Esophagus muscularis mucosa (tissue), 4 donors: Measurements from ENCODE around the gene RCAN1. TPM values are rescaled to one million over a fixed set of nuclear protein-coding genes. Genes with fewer than 3 reads are reported as not detected.

ENCODE experiments used
- DNase-seq: peaks from one replicate; pipeline ENCODE4 v3.0.0-alpha.2; 2017; ENCODE audit errors: extremely low spot score
- H3K27ac ChIP-seq, 4 donors: fragments of 200-600 bp; sonication (generic); replicated peaks in 1 of 4; 1 replicate in 3 of 4; 2 replicates in 1 of 4; pipeline ENCODE4 v1.5.1; 2016 to 2019; ENCODE audit warnings: mild to moderate bottlenecking in 1 of 4
- H3K27me3 ChIP-seq, 4 donors: fragments of 200-600 bp; sonication (generic); one replicate each; pipeline versions ENCODE4 v1.5.1 to v1.6.0; 2016 to 2019
- H3K36me3 ChIP-seq, 4 donors: fragments of 200-600 bp; sonication (generic); one replicate each; pipeline ENCODE4 v1.5.1; 2016 to 2019
- H3K4me1 ChIP-seq, 4 donors: fragments of 200-600 bp; sonication (generic); one replicate each; pipeline ENCODE4 v1.5.1; 2016 to 2019
- H3K4me3 ChIP-seq, 4 donors: fragments of 200-600 bp; sonication (generic); 1 replicate in 2 of 4; 2 replicates in 2 of 4; pipeline ENCODE4 v1.5.1; 2016 to 2019; ENCODE audit warnings: mild to moderate bottlenecking in 4 of 4, moderate library complexity in 1 of 4
- H3K9me3 ChIP-seq, 4 donors: fragments of 200-600 bp; sonication (generic); 1 replicate in 3 of 4; 2 replicates in 1 of 4; pipeline ENCODE4 v1.5.1; 2016 to 2019
- EP300 ChIP-seq: sonication (generic); formaldehyde crosslinking; IDR thresholded peaks from one replicate; pipeline ENCODE4 v1.6.1; 2017; ENCODE audit warnings: antibody characterized with exemption
- POLR2A ChIP-seq: fragments of 450-650 bp; IDR thresholded peaks from one replicate; pipeline ENCODE4 v1.6.1; 2017; ENCODE audit warnings: antibody characterized with exemption, moderate library complexity, mild to moderate bottlenecking, low read depth
- POLR2AphosphoS5 ChIP-seq, 2 donors: sonication (generic); formaldehyde crosslinking; IDR thresholded peaks; one replicate each; pipeline ENCODE4 v1.6.1; 2017; ENCODE audit warnings: antibody characterized with exemption in 2 of 2
- WGBS: methylation state at CpG from one replicate; pipeline ENCODE4 v1.1.5; 2018; 5-methylcytosine and 5-hydroxymethylcytosine counted together
- intact Hi-C: fragments of 100-400 bp; cut with DNase I; formaldehyde crosslinking; loops from one replicate; pipeline ENCODE4 v1.15.1; 2023
- total RNA-seq, 4 donors: library from RNA; depleted of rRNA; stranded (reverse); fragments of >200 nt; gene quantifications; one replicate each; pipeline versions ENCODE4 v1.1.0 to v1.2.1, GENCODE V29; 2016
- TF ChIP-seq, protein P1 (sequence below), 3 experiments: fragments of 200-600 bp in 2 of 3; fragments of 450-650 bp in 1 of 3; sonication (generic) in 2 of 3; IDR thresholded peaks; one replicate each; pipeline ENCODE4 v1.5.1; 2017 to 2019; ENCODE audit warnings: antibody characterized with exemption in 3 of 3, mild to moderate bottlenecking in 2 of 3, moderate library complexity in 1 of 3

RCAN1 gene
- total RNA-seq, result 10 to 100 TPM; 32.4 to 58.8 (median 37.9) TPM

DNA sequence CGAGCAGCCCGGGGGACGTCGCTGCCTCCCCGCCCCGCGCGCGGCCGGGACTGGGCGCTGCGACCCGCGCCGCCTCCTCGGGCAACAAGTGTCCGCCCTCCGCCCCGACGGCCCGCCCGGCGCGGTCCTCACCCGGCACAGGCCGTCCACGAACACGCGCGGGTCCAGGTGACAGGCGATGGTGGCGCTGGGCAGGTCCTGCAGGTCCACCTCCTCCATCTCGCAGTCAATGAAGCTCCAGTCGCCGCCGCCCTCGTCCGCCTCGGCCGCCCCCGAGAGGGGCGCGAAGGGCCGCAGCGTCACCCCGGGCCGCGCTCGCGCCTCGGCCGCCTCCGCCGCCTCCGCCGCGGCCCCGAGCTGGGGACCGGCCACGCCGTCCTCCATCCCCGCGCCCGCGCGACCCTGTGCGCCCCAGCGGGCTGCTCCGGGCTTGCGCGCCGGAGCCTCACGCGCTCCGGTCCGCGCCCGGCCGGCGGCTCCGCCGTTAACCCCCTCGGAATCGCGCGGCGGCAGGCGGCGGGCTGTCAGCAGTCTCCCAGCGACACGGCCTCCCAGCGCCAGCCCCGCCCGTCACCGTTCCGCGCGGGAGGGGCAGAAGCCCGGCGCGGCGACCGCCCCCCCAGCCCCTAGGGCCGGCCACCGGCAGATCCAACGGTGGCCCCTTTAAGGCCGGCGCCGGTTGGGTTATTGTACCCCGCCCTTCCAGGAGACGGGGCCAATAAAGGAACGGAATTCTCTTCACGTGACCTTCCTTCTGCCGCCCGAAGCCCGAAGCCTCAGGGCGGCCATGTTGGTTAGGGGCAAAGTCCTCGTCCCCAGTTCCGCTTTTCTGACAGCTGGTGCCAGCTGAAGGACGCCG, at the start of gene RCAN1:
RCAN1 (minus strand) TSS at position 486 of the 859 bp plus-strand sequence; CDS start at position 384, 102 bp downstream.
- Histone ChIP-seq H3K4me1 (peaks cover 26 to 45% (median 38%) of the 10 kb centered on the region in 4 donors), H3K9me3 (no peaks in the 10 kb centered on the region), H3K27ac (peak within 1 kb of the TSS; percentile 89 to 95 (median 92)), H3K4me3 (peak within 1 kb of the TSS; percentile 80 to 97 (median 86)), H3K36me3 (no peaks in the 10 kb centered on the region), H3K27me3 (no peaks in the 10 kb centered on the region)
- DNase-seq, result peak; percentile 97
- under 1% methylated on average over 19 of the region's 121 CpGs for WGBS
- intact Hi-C loops, result loop anchor here (10.0 kb wide), 1 partner anchor 700 kb away; the partner anchor contains the start of gene ATP5PO
- TF ChIP-seq EP300, result no peak
- TF ChIP-seq POLR2A, result no peak
- TF ChIP-seq POLR2AphosphoS5 (IDR thresholded peaks at IDR 0.05), result peak; percentile 58 to 73

DNA sequence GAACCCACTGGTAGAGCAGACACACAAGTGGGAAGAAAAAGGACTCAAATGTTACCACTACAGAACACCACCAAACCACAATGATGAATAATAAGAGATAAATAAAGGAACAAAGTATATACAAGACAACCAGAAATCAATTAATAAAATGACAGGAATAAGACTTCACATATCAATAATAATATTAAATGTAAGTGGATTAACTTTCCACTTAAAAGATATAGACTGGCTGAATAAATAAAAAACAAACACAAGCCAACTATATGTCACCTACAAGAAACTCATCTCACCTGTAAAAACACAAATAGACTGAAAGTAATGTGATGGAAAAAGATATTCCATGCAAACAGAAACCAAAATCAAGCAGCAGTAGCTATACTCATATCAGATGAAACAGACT, 46.9 kb upstream of the RCAN1 start:
- intact Hi-C loops, result no loop called here
- TF ChIP-seq EP300 (no peak), POLR2AphosphoS5 (IDR thresholded peaks at IDR 0.05) (no peak)
- TF ChIP-seq, protein P1, sequence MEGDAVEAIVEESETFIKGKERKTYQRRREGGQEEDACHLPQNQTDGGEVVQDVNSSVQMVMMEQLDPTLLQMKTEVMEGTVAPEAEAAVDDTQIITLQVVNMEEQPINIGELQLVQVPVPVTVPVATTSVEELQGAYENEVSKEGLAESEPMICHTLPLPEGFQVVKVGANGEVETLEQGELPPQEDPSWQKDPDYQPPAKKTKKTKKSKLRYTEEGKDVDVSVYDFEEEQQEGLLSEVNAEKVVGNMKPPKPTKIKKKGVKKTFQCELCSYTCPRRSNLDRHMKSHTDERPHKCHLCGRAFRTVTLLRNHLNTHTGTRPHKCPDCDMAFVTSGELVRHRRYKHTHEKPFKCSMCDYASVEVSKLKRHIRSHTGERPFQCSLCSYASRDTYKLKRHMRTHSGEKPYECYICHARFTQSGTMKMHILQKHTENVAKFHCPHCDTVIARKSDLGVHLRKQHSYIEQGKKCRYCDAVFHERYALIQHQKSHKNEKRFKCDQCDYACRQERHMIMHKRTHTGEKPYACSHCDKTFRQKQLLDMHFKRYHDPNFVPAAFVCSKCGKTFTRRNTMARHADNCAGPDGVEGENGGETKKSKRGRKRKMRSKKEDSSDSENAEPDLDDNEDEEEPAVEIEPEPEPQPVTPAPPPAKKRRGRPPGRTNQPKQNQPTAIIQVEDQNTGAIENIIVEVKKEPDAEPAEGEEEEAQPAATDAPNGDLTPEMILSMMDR (IDR thresholded peaks at IDR 0.05), result no peak
- H3K27ac ChIP-seq, result no peak overlapping the region
- H3K27me3 ChIP-seq, result peaks cover 0 to 24% (median 0%) of the 10 kb centered on the region in 4 donors
- no peak for DNase-seq
- H3K4me3 ChIP-seq, result no peak overlapping the region
- peaks cover 0 to 34% (median 30%) of the 10 kb centered on the region in 4 donors for H3K9me3 ChIP-seq
- H3K36me3 ChIP-seq, result no peaks in the 10 kb centered on the region
- no peaks in the 10 kb centered on the region for H3K4me1 ChIP-seq

DNA sequence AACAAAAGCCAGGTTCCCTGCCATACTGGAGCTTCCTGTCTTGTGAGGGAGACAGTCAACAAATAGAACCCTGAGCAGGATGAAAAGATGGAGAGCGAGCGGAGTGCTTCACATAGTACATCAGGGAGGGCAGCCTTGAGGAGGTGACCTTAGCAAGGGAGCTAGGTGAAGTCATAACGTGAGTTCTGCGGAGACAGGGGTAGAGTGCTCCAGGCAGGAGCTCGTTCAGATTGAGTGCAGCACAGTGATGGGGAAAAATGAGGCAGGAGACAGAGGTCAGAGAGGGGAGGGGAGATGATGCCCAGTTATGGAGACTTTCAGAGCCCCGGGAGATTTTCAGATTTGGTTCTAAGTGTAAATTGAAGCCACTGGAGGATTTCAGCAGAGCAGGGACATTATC, 38.6 kb upstream of the RCAN1 start:
- intact Hi-C loops, result no loop called here
- no peak for DNase-seq
- peaks cover 0 to 23% (median 10%) of the 10 kb centered on the region in 4 donors for H3K9me3 ChIP-seq
- no peaks in the 10 kb centered on the region for H3K4me1 ChIP-seq
- H3K27ac ChIP-seq, result no peak overlapping the region
- no peak for TF ChIP-seq POLR2A
- TF ChIP-seq EP300, result no peak
- TF ChIP-seq, protein P1 (IDR thresholded peaks at IDR 0.05), result no peak
- no peak for TF ChIP-seq POLR2AphosphoS5 (IDR thresholded peaks at IDR 0.05)
- H3K4me3 ChIP-seq, result no peak overlapping the region
- H3K36me3 ChIP-seq, result no peaks in the 10 kb centered on the region
- peaks cover 0 to 34% (median 0%) of the 10 kb centered on the region in 4 donors for H3K27me3 ChIP-seq
- WGBS, result 85% methylated on average over 6 of the region's 6 CpGs

DNA sequence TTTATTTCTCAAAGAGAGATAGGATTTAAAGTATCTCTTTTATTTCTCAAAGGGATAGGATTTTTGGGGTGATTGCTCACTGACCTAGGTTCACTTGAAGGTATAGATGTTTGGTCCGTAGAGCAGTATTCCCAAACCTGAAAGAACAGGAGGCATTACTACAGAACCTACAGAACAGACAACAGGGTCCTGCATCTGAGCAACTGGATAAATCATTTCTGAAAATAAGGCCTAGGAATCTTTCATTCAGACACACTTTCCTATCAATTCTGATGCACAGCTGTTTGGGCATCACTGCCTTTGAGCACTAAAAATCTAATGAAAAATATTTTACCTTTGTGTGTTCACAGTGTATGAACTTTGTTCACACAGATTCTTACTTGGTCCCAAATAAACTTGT, 36.7 kb upstream of the RCAN1 start:
- Histone ChIP-seq H3K27me3 (peaks cover 0 to 39% (median 0%) of the 10 kb centered on the region in 4 donors), H3K27ac (no peak overlapping the region), H3K36me3 (no peaks in the 10 kb centered on the region), H3K4me1 (no peaks in the 10 kb centered on the region), H3K4me3 (no peak overlapping the region), H3K9me3 (peaks cover 0 to 23% (median 10%) of the 10 kb centered on the region in 4 donors)
- DNase-seq, result no peak
- intact Hi-C loops, result no loop called here
- 77% methylated on average over 1 of the region's 1 CpG for WGBS
- TF ChIP-seq EP300 (no peak), POLR2A (no peak), POLR2AphosphoS5 (IDR thresholded peaks at IDR 0.05) (no peak)

DNA sequence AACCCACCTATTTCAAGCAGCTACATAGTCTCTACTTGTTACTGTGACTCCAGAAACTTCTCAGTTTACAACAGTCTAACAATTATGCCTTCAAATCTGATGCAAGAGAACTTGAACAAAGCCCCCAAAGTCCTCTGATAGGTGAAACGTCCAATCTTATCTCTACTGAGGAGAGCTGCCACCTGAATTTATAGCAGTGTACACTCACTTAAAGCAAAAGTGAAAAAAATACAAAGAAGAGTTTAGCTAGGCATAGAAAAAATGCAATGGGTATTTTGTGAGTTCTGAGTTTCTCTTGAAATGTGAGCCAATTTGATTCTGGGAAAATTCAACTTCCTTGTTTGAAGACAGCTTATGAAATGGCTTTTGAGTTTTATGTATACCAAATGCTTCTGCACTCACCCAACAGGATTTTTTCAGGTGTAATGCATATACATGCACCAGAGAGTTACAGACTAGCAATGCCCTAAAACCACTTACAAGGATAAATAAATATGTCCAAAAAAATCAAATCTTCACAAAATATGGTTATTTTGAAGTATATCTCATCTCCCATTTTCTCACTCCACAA, 36.0 kb upstream of the RCAN1 start:
- TF ChIP-seq EP300, result no peak
- TF ChIP-seq POLR2A, result no peak
- no peak for TF ChIP-seq POLR2AphosphoS5 (IDR thresholded peaks at IDR 0.05)
- TF ChIP-seq, protein P1 (IDR thresholded peaks at IDR 0.05), result no peak
- no peaks in the 10 kb centered on the region for H3K36me3 ChIP-seq
- no peak overlapping the region for H3K27ac ChIP-seq
- intact Hi-C loops, result no loop called here
- 48% methylated on average over 1 of the region's 1 CpG for WGBS
- no peaks in the 10 kb centered on the region for H3K4me1 ChIP-seq
- H3K9me3 ChIP-seq, result peaks cover 0 to 23% (median 10%) of the 10 kb centered on the region in 4 donors
- H3K4me3 ChIP-seq, result no peak overlapping the region
- H3K27me3 ChIP-seq, result peaks cover 0 to 42% (median 0%) of the 10 kb centered on the region in 4 donors
- no peak for DNase-seq
